NCI-H460 (cell line): ENCODE measurements around the gene LAMA3. TPM values are rescaled to one million over a fixed set of nuclear protein-coding genes. Genes with fewer than 3 reads are reported as not detected.
A peak's percentile ranks its signal among the peaks of the same experiment; 100 is the strongest.

Experiments
- DNase-seq: peaks from one replicate; pipeline ENCODE4 v3.0.0-alpha.2; 2016; ENCODE audit warnings: low read depth; ENCODE audit errors: extremely low read depth
- total RNA-seq: library from RNA; depleted of rRNA; stranded (reverse); fragments of >200 nt; shearing (Covaris generic); gene quantifications from 2 replicates; pipeline ENCODE4 v1.2.3, GENCODE V29; 2014

LAMA3 gene
- total RNA-seq, 1 experiment from 2014 or later = 3.9 TPM

GRCh38 chr18:23927821-23928746, 238.8 kb downstream of the LAMA3 start:
- DNase-seq = no peak

- no peak for DNase-seq
Measured at GRCh38 chr18:23929362-23929930, 240.2 kb downstream of the LAMA3 start.

- no peak for DNase-seq
Measured at GRCh38 chr18:23930002-23930401, 240.7 kb downstream of the LAMA3 start.

GRCh38 chr18:23932385-23933067, 243.3 kb downstream of the LAMA3 start:
- DNase-seq = no peak

GRCh38 chr18:23933407-23933806, 244.2 kb downstream of the LAMA3 start:
- DNase-seq = no peak

- DNase-seq = no peak
Measured at GRCh38 chr18:23934252-23934651, 245.0 kb downstream of the LAMA3 start.

- no peak for DNase-seq
Measured at GRCh38 chr18:23934863-23935262, 245.6 kb downstream of the LAMA3 start.

GRCh38 chr18:23935804-23936203, 246.6 kb downstream of the LAMA3 start:
- DNase-seq = no peak

- no peak for DNase-seq
Measured at GRCh38 chr18:23936381-23936958, 247.2 kb downstream of the LAMA3 start.

- no peak for DNase-seq
Measured at GRCh38 chr18:23938043-23938756, 248.9 kb downstream of the LAMA3 start.

GRCh38 chr18:23938901-23939341, 249.7 kb downstream of the LAMA3 start:
- DNase-seq = no peak

GRCh38 chr18:23939366-23939765, 250.1 kb downstream of the LAMA3 start:
- no peak for DNase-seq

GRCh38 chr18:23939896-23940295, 250.6 kb downstream of the LAMA3 start:
- no peak for DNase-seq

- no peak for DNase-seq
Measured at GRCh38 chr18:23941791-23942190, 252.5 kb downstream of the LAMA3 start.

- no peak for DNase-seq
Measured at GRCh38 chr18:23943104-23943503, 253.9 kb downstream of the LAMA3 start.

- DNase-seq = peak; percentile 12
Measured at GRCh38 chr18:23943903-23944624, 254.8 kb downstream of the LAMA3 start.

GRCh38 chr18:23945416-23946079, 256.3 kb downstream of the LAMA3 start:
- DNase-seq = no peak

- DNase-seq = no peak
Measured at GRCh38 chr18:23949863-23950262, 260.6 kb downstream of the LAMA3 start.

GRCh38 chr18:23950644-23951043, 261.4 kb downstream of the LAMA3 start:
- DNase-seq = no peak
